ENCODE results near the gene GCNT4.

GCNT4 gene

DNA sequence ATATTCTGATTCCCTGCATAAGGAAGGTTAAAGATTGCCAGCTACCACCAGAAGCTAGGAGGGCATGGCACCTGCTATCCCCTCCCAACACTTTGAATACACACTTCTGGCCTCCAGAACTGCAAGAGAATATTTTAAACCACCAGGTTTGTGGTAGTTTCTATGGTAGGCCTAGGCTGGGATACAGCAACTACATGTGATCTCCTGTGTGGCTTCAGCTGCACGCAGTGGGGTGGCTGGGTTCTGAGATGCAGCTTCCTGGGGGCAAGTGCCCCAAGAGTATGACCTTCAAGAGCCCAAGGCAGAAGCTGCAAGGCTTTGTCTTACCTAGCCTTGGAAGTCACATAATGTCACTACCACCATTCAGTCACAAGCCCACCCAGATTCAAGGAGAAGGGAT lies 39.6 kb downstream of the GCNT4 start:
- DNase-seq: no peak

DNA sequence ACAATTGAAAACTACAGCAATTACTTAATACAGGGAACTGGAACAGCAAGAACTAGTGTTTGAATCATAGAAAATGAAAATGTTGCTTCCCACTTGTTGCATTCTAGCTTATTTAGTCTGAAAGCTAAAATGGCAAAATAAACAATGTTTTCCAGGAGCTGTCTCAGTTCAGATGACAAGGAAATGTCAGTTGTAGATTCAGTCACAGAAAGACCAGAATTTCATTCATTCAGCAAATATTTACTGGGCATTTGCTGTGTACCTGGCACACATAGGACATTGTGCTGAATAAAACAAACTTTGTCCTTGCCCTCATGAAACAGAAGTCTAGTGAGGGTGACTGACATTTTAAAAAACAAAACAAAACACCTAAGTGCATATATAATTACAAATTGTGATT lies 41.5 kb downstream of the GCNT4 start:
- DNase-seq: no peak

GRCh38 chr5:75009556-75010345 lies 42.6 kb downstream of the GCNT4 start:
- DNase-seq: no peak

GRCh38 chr5:75006865-75007822 lies 45.2 kb downstream of the GCNT4 start:
- no peak for DNase-seq

- DNase-seq: no peak
Measured at GRCh38 chr5:75005561-75005960, 46.8 kb downstream of the GCNT4 start.
